HUES6 (cell line): ENCODE data around the gene FRAT2.

Experiments
- H3K27ac ChIP-seq: 2 replicates; pipeline ENCODE4 v1.7.0; 2013; ENCODE audit warnings: low read depth, mild to moderate bottlenecking, low read length, inconsistent platforms
- H3K27me3 ChIP-seq: 2 replicates; pipeline ENCODE4 v1.6.1; 2013; ENCODE audit warnings: low read length; ENCODE audit not compliant: control insufficient read depth, insufficient read depth
- H3K36me3 ChIP-seq: 2 replicates; pipeline ENCODE4 v1.6.1; 2013; ENCODE audit warnings: low read length; ENCODE audit not compliant: control insufficient read depth, insufficient read depth
- H3K4me1 ChIP-seq: 2 replicates; pipeline ENCODE4 v1.6.1; 2013; ENCODE audit warnings: low read length; ENCODE audit not compliant: control insufficient read depth, insufficient read depth
- H3K4me3 ChIP-seq: 2 replicates; pipeline ENCODE4 v1.5.1; 2013; ENCODE audit warnings: low read depth, low read length
- H3K9ac ChIP-seq: one replicate; pipeline ENCODE4 v1.6.1; 2013; ENCODE audit warnings: mild to moderate bottlenecking, low read length
- H3K9me3 ChIP-seq: 2 replicates; pipeline ENCODE4 v1.6.1; 2013; ENCODE audit warnings: low read depth, low read length; ENCODE audit not compliant: control insufficient read depth, insufficient read depth

The FRAT2 gene

GRCh38 chr10:97336006-97336405, 1.5 kb upstream of the FRAT2 start:
- H3K36me3 ChIP-seq, result peaks cover 8% of the 10 kb centered on the region; the same call in 1 of the 2 replicates
- H3K4me1 ChIP-seq, result peaks cover 36% of the 10 kb centered on the region
- no peaks in the 10 kb centered on the region for H3K27me3 ChIP-seq
- peak overlapping the region; percentile 94; the same call in 1 of the 2 replicates for H3K27ac ChIP-seq
- no peaks in the 10 kb centered on the region for H3K9me3 ChIP-seq
- peak overlapping the region; percentile 30 for H3K4me3 ChIP-seq
- peak overlapping the region; percentile 100 for H3K9ac ChIP-seq

- peak overlapping the region; percentile 100; the same call in 1 of the 2 replicates for H3K27ac ChIP-seq
These were observed 675 bp upstream of the FRAT2 start for GRCh38 chr10:97335188-97335619.

DNA sequence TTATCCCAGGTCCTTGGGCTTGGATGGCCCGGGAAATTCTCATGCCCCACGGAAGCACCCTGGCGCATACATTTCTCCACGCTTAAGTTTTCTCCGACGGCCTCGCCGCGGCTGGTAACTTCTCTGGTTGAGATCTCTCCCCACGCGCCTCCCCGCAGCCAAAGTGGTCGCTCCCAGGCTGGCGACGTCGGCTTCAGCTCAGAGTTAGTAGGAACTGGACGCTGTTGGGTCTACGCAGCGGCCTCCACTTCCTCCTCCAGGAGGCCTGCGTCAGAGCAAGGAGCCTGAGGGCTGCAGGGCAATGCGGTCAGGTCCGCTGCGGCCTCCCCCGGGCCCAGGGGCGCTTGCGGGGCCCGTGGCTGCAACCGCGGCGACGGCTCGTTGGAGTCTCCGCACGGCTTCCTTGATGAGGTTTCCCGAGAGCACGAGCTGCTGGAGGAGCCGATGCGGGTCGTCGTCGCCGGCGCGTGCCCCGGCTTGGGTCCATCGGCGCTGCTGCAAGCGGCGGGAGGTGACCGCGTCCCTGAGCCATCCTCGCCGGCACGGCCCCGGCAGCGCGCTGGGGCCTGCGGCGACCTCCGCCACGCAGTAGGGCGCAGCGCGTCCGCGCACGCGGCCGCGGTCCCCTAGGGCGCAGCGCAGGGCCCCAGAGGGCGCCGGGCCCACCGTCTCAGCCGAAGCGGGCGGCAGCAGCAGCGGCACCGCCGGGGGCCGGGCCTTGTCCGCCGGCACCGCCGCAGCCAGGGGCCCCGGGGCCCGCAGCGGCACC, 744 bp downstream of the FRAT2 start:
- Histone ChIP-seq H3K27ac (peak overlapping the region; percentile 48), H3K4me3 (peak overlapping the region; percentile 74), H3K9me3 (no peaks in the 10 kb centered on the region), H3K27me3 (no peaks in the 10 kb centered on the region), H3K36me3 (peaks cover 24% of the 10 kb centered on the region), H3K4me1 (peaks cover 46% of the 10 kb centered on the region), H3K9ac (peak overlapping the region; percentile 100)

More at GRCh38 chr10:97335188-97335619, 675 bp upstream of the FRAT2 start:
- H3K27me3 ChIP-seq, result no peaks in the 10 kb centered on the region
- no peaks in the 10 kb centered on the region for H3K9me3 ChIP-seq
- H3K36me3 ChIP-seq, result peaks cover 11% of the 10 kb centered on the region
- H3K4me1 ChIP-seq, result peaks cover 39% of the 10 kb centered on the region
- peak overlapping the region; percentile 100 for H3K9ac ChIP-seq
- H3K4me3 ChIP-seq, result peak overlapping the region; percentile 74

DNA sequence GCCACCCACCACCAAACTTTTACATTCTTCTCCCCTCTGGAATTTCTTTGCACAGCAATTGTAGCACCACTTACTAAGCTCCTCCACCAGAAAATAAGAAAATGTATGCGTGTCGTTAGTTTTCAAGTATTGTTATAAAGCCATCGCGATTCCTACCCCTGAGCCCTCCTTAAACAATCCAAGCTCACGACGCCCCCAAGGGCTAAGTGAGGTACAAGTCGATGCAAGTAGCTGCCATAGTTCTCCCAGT, 1.3 kb downstream of the FRAT2 start:
- H3K27ac ChIP-seq, result peak overlapping the region; percentile 48
- peak overlapping the region; percentile 74 for H3K4me3 ChIP-seq

DNA sequence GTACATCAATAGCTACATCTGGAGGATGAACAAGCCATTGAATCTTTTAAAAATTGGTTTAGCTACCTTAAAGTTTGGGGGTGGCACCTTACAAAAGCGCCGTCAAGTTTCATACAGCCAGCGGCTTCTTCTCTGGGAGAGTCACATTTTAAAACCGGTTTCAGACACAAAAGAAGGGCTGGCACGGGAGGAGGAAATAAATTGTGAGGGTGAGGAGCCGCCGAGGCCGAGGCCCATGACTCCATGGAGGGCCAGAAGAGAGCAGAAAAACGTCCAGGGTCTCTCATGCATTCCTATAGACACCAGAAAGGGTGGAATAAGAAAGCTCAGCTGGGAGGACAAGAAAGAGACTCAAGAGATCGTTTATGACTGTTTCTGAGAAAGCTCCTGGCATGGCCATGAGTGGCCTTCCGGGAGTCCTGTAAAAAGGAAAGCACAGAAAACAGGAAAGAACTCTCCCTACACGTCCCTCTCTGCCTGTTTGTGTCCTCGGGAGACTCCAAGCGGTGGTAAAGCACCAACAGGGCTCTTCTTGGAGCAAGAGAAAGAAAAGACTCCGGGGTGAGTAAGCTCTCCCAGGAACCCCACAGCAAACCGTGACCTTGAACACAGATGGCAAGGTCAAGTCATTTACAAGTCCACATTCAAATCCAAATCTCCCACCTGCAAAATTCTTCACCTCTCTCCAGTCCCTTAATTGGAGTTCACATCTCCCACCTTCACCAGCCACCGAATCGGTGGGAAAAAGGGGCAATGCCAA, 1.8 kb downstream of the FRAT2 start:
- H3K4me1 ChIP-seq, result peaks cover 46% of the 10 kb centered on the region

More for the DNA sequence above, 1.3 kb downstream of the FRAT2 start:
- Histone ChIP-seq H3K9me3 (no peaks in the 10 kb centered on the region), H3K27me3 (no peaks in the 10 kb centered on the region), H3K36me3 (peaks cover 28% of the 10 kb centered on the region), H3K9ac (peak overlapping the region; percentile 100), H3K4me1 (peaks cover 47% of the 10 kb centered on the region)

GRCh38 chr10:97331153-97331703, 3.3 kb downstream of the FRAT2 start:
- Histone ChIP-seq H3K9me3 (no peaks in the 10 kb centered on the region), H3K4me1 (peaks cover 36% of the 10 kb centered on the region), H3K36me3 (peaks cover 28% of the 10 kb centered on the region), H3K9ac (peak overlapping the region; percentile 100), H3K4me3 (peak overlapping the region; percentile 74), H3K27ac (no peak overlapping the region), H3K27me3 (no peaks in the 10 kb centered on the region)

More for the DNA sequence above, 1.8 kb downstream of the FRAT2 start:
- H3K27ac ChIP-seq, result peak overlapping the region; percentile 48
- no peaks in the 10 kb centered on the region for H3K9me3 ChIP-seq
- peaks cover 28% of the 10 kb centered on the region for H3K36me3 ChIP-seq
- peak overlapping the region; percentile 74 for H3K4me3 ChIP-seq
- H3K27me3 ChIP-seq, result no peaks in the 10 kb centered on the region
- H3K9ac ChIP-seq, result peak overlapping the region; percentile 100

- H3K9ac ChIP-seq, result no peak overlapping the region
- H3K4me1 ChIP-seq, result peaks cover 32% of the 10 kb centered on the region
- H3K4me3 ChIP-seq, result 0 out of 2 replicates have a peak overlapping the region, but pooled peaks have one; percentile 7
- H3K36me3 ChIP-seq, result peaks cover 28% of the 10 kb centered on the region
- H3K9me3 ChIP-seq, result no peaks in the 10 kb centered on the region
- no peaks in the 10 kb centered on the region for H3K27me3 ChIP-seq
- H3K27ac ChIP-seq, result no peak overlapping the region
These were observed 4.8 kb downstream of the FRAT2 start for GRCh38 chr10:97329766-97330165.

- no peak overlapping the region for H3K4me3 ChIP-seq
- peaks cover 32% of the 10 kb centered on the region for H3K4me1 ChIP-seq
- H3K9me3 ChIP-seq, result no peaks in the 10 kb centered on the region
- H3K9ac ChIP-seq, result no peak overlapping the region
- no peaks in the 10 kb centered on the region for H3K27me3 ChIP-seq
- peaks cover 28% of the 10 kb centered on the region for H3K36me3 ChIP-seq
- no peak overlapping the region for H3K27ac ChIP-seq
These were observed 5.7 kb downstream of the FRAT2 start for GRCh38 chr10:97328646-97329453.

DNA sequence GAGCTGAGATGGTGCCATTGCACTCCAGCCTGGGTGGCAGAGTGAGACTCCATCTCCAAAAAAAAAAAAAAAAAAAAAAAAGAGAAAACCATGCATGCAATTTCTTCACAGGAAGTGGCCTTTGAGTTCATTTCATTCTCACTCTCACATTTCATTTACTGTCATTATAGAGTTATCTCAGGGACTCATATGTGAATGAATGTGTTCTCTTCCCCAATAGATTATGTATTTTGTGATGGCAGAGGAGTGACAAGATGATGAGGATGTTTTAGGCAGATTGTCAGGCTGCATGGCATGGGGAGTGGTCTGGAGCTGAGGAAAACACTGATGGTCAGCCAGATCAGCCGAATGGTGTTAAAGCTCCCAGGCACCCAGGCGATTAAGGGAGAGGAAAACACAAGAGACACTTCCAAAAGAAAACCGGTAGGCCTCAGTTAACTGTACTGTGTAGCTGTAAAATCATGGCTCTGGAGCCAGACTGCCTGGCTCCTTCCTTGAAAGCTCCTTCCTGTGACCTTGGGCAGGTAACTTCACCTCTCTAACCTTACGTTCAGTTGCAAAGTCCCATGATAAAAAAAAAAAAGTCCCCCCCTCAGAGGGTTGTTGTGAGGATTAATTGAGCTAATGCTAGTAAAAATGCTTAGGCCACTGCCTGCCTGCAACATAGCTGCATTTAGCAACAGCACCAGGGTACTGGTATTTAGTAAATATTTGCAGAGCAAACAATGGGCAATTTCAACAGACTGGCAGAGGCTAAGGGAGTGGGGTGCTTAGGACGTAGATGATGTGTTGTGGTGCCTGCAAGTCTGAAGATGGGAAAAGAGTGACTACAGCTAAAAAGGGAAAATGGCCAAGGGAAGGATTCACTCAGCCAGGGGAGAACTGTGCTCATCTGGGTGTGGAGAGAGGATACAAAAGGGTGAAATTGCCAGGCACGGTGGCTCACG, 6.9 kb downstream of the FRAT2 start:
- Histone ChIP-seq H3K9ac (no peak overlapping the region), H3K4me3 (no peak overlapping the region), H3K27ac (no peak overlapping the region), H3K9me3 (no peaks in the 10 kb centered on the region), H3K4me1 (peaks cover 32% of the 10 kb centered on the region), H3K36me3 (peaks cover 28% of the 10 kb centered on the region), H3K27me3 (no peaks in the 10 kb centered on the region)

GRCh38 chr10:97325754-97326153, 8.8 kb downstream of the FRAT2 start:
- H3K9ac ChIP-seq, result no peak overlapping the region
- H3K4me3 ChIP-seq, result no peak overlapping the region
- H3K27me3 ChIP-seq, result peaks cover 16% of the 10 kb centered on the region
- H3K36me3 ChIP-seq, result peaks cover 21% of the 10 kb centered on the region
- H3K4me1 ChIP-seq, result peaks cover 30% of the 10 kb centered on the region
- H3K27ac ChIP-seq, result no peak overlapping the region
- no peaks in the 10 kb centered on the region for H3K9me3 ChIP-seq
